Astrocyte of the hippocampus (primary cell): Measurements from ENCODE around the gene ERMAP.
"Not testable (repeated sequence)": the region's sequence is repeated elsewhere in the genome, so short reads cannot be mapped to it uniquely, and the experiment has no call there.

Experiments used
- DNase-seq: peaks from one replicate; pipeline ENCODE4 v3.0.0; 2011; ENCODE audit warnings: low read depth, low spot score

Gene ERMAP

GRCh38 chr1:42845193-42845592, 28.3 kb downstream of the ERMAP start:
- no peak for DNase-seq

- no peak for DNase-seq
Observed at GRCh38 chr1:42845866-42846256, 28.9 kb downstream of the ERMAP start.

DNA sequence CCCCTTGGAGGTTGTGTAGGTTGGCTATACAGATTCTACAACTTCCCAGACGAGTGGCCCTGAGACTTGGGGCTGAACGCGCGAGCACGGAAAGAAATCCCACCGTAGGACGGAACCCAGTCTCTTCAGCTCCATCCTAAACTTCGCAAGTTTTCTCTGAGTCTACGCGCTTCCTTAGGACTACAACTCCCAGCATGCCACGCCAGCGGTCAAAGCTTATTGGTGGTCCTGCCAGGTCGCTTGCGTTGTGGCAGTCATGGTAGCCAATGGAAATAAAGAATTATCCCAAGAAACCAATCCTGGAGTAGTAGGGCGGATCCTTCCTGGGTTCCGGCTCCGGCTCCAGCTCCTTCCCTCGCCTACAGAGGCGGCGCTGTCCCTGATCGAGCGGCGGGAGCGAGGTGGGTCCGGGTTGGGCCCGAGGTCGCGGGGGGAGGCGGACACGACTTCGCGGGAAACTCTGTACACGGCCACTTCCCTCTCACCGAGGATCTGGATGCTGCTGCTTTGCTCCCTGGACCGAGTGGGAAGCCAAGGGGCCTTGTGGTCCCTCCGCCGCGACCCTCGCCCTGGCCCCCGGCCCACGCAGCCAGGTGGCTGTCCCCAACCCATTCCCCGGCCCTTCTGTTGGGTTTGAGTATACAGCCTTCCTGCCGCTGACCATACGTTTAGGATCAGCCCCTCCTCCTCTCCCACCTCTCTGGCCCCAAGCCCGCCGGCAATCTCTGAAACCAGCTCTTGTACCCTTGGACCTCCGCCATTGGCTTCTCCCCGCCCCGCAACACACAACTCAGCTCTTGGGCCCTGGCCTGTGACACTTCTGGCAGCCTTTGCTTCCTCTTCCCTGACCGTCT, 29.6 kb downstream of the ERMAP start, which contains the start of gene ZNF691:
ZNF691 (plus strand) TSS at position 357 of the 854 bp plus-strand sequence. CDS start 3,046 bp downstream, outside the sequence.
- peak; percentile 98 for DNase-seq

DNA sequence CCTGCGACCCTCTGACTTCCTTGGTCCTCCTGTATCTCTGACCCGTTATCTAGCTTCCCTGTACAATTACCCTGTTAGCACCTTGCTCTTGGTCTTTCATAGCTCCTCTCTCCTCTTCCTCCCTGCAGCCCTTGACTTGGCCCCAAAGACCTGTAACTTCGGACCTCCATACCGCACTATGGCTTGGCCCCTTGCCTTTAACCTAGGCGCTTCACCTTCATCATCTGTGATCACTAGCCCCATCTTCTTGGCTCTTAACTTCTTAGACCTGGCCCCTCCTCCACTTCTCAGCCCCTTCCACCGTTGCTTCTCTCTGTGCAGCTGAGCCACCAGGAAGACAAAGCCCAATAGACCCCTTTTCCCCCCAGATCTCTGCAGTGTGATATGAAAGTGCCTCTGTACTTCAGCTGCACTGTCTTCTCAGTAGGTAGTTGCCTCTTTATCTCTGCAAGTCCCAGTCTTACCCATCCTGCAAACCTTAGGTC, 30.2 kb downstream of the ERMAP start:
- peak; percentile 12 for DNase-seq

DNA sequence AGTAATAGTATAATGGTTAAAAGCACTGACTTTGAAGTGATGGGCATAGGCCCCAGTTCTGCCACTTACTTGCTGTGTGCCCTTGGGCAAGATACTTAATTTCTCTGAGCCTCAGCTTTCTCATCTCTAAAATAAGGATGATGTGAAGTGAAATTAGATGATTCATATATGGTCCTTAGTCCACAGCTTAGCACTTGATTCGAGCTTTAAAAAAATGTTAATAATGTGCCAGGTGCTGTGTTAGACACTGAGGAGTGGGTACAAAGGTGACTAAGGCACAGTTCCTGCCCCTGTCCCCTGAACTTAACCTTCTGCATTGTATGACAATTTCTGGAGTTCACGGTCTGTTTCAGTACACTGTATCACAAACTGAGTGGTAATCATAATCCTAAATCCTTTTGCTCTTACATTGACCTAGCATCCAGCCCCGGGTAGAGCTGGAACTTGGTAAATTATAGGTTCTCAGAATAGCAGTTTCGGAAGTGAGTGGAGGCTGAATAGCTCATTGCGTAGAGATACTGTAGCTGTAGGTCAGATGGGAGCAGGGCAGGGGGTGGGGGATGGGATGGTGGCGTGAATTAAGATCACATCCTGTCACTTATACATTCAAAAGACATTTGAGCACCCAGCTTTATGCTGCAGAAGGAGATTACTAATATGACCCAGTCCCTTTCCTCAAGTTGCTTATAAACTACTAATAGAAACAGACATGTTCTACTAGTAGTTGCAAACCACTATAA, 31.0 kb downstream of the ERMAP start:
- DNase-seq: no peak

GRCh38 chr1:42848823-42849537, 32.1 kb downstream of the ERMAP start:
- DNase-seq: no peak

GRCh38 chr1:42849944-42850343, 33.0 kb downstream of the ERMAP start:
- no peak for DNase-seq

DNA sequence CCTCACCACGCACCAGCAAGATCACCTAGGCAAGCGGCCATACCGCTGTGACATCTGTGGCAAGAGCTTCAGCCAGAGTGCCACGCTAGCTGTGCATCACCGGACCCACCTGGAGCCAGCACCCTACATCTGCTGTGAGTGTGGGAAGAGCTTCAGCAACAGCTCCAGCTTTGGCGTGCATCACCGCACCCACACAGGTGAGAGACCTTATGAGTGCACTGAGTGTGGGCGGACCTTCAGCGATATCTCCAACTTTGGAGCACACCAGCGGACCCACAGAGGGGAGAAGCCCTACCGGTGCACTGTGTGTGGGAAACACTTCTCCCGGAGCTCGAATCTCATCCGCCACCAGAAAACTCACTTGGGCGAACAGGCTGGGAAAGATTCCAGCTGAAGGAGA, 34.5 kb downstream of the ERMAP start:
- no peak for DNase-seq

GRCh38 chr1:42851960-42852607, 35.2 kb downstream of the ERMAP start:
- DNase-seq: no peak

DNA sequence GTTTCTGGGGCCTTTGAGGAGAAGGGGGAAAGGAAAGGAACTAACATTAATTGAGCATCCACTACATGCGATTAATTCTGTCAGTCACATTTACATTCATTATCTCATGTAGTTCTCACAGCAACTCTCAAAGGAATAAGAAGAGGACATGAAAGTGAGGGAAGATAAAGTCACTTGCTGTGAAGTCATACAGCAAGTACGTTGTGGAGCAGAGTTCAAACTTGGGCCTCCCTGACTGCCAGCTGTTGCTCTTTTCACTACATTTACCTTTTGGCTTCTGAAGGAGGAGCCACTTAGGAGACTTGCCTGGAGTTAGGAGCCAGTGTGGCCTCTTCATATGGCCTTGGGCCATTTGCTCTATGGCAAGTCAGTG, 35.7 kb downstream of the ERMAP start:
- no peak for DNase-seq

DNA sequence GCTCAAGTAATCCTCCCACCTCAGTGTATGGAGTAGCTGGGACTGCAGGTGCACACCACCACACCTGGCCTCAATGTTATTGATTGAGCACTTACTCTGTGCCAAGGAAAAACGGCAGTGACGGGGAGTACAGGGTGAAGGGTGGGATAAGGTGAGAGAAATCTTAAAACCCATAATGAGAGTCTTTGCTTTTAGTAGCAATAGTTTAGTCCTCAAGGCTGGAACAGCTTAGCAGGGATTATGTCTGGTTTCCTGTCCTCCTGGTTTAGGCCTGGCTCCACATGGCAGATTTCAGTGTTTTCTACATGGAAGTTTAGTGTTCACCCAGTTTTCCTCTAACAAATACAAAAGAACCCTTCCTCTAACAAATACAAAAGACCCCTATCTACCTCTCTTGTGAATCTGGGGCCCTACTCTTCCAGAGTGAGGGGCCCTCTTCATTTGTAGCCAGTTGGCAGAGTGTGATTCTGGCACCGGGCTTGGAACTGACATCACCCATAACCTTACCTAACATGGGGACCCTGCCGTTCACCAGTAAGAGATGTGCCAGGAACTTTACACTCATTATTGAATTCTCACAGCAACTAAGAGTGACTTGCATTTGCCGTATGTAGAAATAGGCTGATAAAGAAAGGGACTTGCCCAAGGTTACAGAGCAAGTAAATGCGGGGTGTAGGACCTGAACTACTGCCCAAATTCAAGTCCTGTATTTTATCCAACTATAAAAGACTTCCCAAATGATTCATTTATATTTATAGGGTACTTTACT, 36.4 kb downstream of the ERMAP start:
- DNase-seq: no peak

DNA sequence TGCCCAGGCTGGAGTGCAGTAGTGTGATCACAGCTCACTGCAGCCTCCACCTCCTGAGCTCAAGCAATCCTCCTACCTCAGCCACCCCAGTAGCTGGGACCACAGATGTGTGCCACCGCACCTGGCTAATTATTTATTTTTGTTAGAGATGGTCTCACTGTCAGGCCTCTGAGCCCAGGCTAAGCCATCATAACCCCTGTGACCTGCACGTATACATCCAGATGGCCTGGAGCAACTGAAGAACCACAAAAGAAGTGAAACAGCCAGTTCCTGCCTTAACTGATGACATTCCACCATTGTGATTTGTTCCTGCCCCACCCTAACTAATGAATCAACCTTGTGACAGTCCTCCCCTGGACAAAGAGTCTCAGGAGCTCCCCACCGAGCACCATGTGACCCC, 39.6 kb downstream of the ERMAP start:
- DNase-seq: not testable (repeated sequence)

GRCh38 chr1:42859366-42859765, 42.4 kb downstream of the ERMAP start:
- not testable (repeated sequence) for DNase-seq

DNA sequence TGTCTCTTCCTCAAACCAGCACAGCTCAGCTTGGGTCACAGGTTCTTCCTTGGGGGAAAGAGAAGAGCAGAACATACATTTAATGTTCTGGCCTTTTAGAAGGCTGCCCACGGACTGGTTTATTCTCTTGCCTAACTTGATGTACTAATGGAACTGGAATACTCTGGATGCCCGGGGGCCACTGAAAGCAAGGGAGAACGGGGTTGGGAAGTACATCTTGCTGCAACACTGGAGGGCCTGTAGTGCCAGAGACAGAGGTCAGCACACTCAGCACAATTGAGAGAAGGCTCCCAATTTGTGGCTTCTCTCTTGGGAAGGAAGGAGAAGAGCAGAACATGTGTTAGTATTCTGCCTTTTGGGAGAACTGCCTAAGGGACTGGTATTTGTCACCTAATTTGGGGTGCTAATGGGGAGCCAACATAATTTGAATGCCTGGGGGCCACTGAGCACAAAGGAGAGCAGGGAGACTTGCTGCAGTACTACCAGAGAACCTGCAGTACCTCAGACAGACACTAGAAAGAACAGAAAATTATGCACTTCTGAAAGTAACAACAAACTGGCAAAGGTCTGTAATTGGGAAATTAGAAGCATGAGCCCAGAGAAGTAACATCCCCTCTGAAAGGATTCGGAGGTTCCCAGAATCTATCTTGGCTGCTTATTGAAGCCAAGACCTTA, 43.6 kb downstream of the ERMAP start:
- no peak for DNase-seq

DNA sequence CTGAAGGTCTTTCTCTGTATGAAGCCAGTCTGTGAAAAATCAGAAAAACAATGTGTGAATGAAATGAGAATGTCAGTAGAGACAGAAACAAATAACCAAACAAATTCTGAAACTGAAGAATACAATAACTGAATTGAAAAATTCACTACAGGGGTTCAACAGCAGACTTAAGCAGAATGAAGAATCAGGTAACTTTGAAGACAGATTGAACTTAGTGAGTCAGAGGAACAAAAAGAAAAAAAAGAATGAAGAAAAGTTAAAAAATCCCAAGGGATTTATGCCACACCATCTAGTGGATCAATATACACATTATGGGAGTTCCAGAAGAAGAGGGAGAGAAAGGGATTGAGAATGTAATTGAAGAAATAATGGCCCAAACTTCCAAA, 44.1 kb downstream of the ERMAP start:
- no peak for DNase-seq

DNA sequence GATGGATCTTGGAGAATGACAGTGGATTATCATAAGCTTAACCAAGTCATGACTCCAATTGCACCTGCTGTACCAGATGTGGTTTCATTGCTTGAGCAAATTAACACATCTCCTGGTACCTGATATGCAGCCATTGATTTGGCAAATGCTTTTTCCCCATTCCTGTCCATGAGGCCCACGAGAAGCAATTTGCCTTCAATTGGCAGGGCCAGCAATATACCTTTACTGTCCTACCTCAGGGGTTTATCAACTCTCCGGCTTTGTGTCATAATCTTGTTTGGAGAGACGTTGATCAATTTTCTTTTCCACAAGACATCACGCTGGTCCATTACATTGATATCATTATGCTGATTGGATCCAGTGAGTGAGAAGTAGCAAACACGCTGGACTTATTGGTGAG, 49.6 kb downstream of the ERMAP start:
- no peak for DNase-seq

DNA sequence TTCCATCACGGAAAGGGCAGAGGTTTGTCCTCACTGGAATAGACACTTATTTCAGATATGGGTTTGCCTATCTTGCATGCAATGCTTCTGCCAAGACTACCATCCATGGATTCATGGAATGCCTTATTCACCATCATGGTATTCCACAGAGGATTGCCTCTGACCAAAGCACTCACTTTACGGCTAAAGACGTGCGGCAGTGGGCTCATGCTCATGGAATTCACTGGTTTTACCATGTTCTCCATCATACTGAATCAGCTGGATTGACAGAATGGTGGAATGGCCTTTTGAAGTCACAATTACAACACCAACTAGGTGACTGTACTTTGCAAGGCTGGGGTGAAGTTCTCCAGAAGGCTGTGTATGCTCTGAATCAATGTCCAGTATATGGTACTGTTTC, 51.5 kb downstream of the ERMAP start:
- DNase-seq: peak; percentile 56

DNA sequence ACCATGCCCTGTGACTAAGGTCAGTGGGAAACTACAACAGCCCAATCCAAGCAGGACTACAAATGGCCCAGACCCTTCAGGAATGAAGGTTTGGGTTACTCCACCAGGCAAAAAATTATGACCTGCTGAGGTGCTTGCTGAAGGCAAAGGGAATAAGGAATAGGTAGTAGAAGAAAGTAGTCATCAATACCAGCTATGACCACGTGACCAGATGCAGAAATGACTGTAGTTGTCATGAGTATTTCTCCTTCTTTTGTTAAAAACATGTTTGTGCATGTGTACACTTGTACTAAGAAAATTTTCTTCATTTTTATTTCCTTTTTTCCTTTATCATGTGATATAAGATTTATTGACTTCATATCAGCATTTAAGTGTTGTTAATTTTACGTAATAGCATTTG, 52.3 kb downstream of the ERMAP start:
- not testable (repeated sequence) for DNase-seq

DNA sequence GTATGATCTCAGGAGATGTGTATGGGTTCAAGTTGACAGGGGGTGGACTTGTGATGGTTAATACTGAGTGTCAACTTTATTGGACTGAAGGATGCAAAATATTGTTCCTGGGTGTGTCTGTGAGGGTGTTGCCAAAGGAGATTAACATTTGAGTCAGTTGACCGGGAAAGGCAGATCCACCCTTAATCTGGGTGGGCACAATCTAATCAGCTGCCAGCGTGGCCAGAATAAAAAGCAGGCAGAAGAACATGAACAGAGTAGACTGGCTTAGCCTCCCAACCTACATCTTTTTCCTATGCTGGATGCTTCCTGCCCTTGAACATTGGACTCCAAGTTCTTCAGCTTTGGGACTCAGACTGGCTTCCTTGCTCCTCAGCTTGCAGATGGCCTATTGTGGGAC, 52.8 kb downstream of the ERMAP start:
- DNase-seq: not testable (repeated sequence)

DNA sequence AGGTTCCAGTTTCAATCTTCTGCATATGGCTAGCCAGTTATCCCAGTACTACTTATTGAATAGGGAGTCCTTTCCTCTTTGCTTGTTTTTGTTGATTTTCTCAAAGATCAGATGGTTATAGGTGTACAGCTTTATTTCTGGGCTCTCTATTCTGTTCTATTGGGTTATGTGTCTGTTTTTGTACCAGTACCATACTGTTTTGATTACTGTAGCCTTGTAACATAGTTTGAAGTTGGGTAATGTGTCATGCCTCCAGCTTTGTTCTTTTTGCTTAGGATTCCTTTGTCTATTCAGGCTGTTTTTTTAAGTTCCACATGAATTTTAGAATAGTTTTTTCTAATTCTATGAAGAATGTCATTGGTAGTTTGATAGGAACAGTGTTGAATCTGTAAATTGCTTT, 56.2 kb downstream of the ERMAP start:
- not testable (repeated sequence) for DNase-seq
